ENCODE data around the gene VCL.

- no peak for TF ChIP-seq REST (IDR thresholded peaks at IDR 0.05; ENCODE audit: insufficient read depth in 1 of 2, low read depth in 2 of 2, low read length in 1 of 2)
- no peak for TF ChIP-seq CTCF (IDR thresholded peaks at IDR 0.05)
- TF ChIP-seq POLR2AphosphoS5 (IDR thresholded peaks at IDR 0.05; ENCODE audit: low read depth, low read length), result no peak
- TF ChIP-seq SIN3A (IDR thresholded peaks at IDR 0.05; ENCODE audit: borderline replicate concordance, insufficient read depth, low read depth, low read length), result no peak
- no peak for TF ChIP-seq TCF7L2 (IDR thresholded peaks at IDR 0.05; ENCODE audit: low read depth, low read length)
Measured at GRCh38 chr10:74034301-74034700, 36.4 kb downstream of the VCL start.

All from Panc1 (cell line).